Bronchial epithelial cell (primary cell): ENCODE data around the gene BCAS3. TPM values are rescaled to one million over a fixed set of nuclear protein-coding genes. Genes with fewer than 3 reads are reported as not detected.

Experiments
- DNase-seq: peaks from one replicate; pipeline ENCODE4 v3.0.0-alpha.2; 2010; ENCODE audit warnings: low read depth
- FAIRE-seq: peaks from 2 replicates; lab custom pipeline; 2011; peaks lifted over from hg19 to GRCh38; lab: Jason Lieb, UNC
- H3K27me3 ChIP-seq: 2 replicates; pipeline ENCODE4 v1.5.1; 2011; ENCODE audit warnings: low read length; ENCODE audit not compliant: control insufficient read depth, insufficient read depth
- H3K36me3 ChIP-seq: 2 replicates; pipeline ENCODE4 v1.5.1; 2011; ENCODE audit warnings: low read length; ENCODE audit not compliant: control insufficient read depth, insufficient read depth
- H3K4me3 ChIP-seq: 2 replicates; pipeline ENCODE4 v1.5.1; 2011; ENCODE audit warnings: mild to moderate bottlenecking, low read depth, low read length, control low read depth
- total RNA-seq: library from RNA; depleted of rRNA; stranded (reverse); fragments of >200 nt; gene quantifications from 2 replicates; pipeline ENCODE4 v1.2.1, GENCODE V29; 2014
- TF ChIP-seq, protein P1 (sequence below): IDR thresholded peaks from 2 replicates; pipeline ENCODE4 v1.5.1; 2011; ENCODE audit warnings: mild to moderate bottlenecking, moderate library complexity, low read length, control low read depth, inconsistent platforms; ENCODE audit not compliant: insufficient read depth, severe bottlenecking

The BCAS3 gene
- total RNA-seq, 1 donor from 2014 or later = 10.3 TPM

DNA sequence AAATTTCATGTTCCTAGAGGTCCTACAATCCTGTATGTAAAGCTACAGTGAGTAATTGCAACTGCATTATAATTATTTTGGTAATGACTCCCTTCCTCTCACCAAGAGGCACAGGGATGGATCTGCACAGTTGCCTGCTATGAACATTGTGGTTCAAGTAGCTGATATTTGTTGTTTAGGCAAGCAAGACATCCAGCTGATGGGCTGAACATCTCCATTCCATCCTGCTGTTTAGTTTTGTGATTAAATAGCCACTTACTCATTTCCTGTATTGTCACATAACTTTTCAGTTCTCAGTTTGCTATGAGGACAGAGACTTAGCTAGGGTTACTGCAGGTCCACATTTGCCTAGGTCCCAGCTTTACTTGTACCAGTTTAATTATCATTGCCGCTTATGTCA, 540.8 kb downstream of the BCAS3 start:
- Histone ChIP-seq H3K27me3 (no peaks in the 10 kb centered on the region), H3K36me3 (no peaks in the 10 kb centered on the region), H3K4me3 (no peak overlapping the region)
- DNase-seq (peak; percentile 47), FAIRE-seq (no peak)
- TF ChIP-seq, protein P1, sequence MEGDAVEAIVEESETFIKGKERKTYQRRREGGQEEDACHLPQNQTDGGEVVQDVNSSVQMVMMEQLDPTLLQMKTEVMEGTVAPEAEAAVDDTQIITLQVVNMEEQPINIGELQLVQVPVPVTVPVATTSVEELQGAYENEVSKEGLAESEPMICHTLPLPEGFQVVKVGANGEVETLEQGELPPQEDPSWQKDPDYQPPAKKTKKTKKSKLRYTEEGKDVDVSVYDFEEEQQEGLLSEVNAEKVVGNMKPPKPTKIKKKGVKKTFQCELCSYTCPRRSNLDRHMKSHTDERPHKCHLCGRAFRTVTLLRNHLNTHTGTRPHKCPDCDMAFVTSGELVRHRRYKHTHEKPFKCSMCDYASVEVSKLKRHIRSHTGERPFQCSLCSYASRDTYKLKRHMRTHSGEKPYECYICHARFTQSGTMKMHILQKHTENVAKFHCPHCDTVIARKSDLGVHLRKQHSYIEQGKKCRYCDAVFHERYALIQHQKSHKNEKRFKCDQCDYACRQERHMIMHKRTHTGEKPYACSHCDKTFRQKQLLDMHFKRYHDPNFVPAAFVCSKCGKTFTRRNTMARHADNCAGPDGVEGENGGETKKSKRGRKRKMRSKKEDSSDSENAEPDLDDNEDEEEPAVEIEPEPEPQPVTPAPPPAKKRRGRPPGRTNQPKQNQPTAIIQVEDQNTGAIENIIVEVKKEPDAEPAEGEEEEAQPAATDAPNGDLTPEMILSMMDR = no peak

DNA sequence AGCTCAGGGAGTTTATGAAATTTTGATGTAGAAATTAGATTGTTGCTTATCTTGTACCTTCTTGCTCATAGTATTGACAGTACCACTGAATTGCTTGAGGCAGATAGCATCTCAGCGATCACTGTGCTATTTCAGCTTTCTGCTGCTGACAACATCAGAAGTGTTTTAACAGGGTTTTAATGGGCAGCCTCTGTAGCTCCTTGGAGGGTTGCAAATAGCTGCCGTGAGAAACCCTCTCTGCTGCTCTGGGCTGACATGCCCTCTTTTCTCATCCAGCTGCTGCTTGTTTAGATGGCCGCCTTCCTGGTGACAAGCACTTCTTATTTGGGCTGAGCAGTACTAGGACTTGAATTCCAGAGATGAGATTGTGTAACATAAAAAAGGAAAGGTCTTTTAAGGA, 541.8 kb downstream of the BCAS3 start:
- FAIRE-seq (no peak), DNase-seq (no peak)
- Histone ChIP-seq H3K36me3 (no peaks in the 10 kb centered on the region), H3K27me3 (no peaks in the 10 kb centered on the region), H3K4me3 (no peak overlapping the region)
- TF ChIP-seq, protein P1 = no peak

GRCh38 chr17:61221181-61221580, 543.5 kb downstream of the BCAS3 start:
- no peaks in the 10 kb centered on the region for H3K36me3 ChIP-seq
- DNase-seq = no peak
- H3K27me3 ChIP-seq = no peaks in the 10 kb centered on the region
- FAIRE-seq = no peak
- H3K4me3 ChIP-seq = no peak overlapping the region
- TF ChIP-seq, protein P1 = no peak

- TF ChIP-seq, protein P1 = no peak
- no peak for FAIRE-seq
- H3K27me3 ChIP-seq = no peaks in the 10 kb centered on the region
- no peak overlapping the region for H3K4me3 ChIP-seq
- no peaks in the 10 kb centered on the region for H3K36me3 ChIP-seq
- no peak for DNase-seq
Measured at GRCh38 chr17:61221597-61222471, 544.2 kb downstream of the BCAS3 start.

DNA sequence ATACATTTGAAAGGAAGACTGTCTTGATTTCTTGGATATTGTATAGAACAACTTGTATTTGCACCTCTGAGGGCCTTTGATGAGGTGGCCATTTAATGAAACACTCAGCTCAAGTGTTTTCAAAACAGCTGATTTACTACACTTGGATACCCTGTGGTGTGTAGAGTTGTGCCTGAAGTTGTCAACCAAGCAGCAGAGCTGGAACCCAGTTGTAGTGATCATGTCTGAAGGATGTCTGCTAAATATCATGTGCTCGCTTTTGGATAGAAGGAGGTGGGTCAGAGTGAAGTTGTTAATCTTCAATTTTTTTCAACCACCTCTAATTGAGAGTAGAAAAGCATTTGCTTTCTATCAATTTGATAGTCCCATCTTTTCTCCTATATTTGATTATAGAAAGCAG, 546.1 kb downstream of the BCAS3 start:
- Histone ChIP-seq H3K27me3 (no peaks in the 10 kb centered on the region), H3K36me3 (no peaks in the 10 kb centered on the region), H3K4me3 (no peak overlapping the region)
- FAIRE-seq = no peak
- no peak for DNase-seq
- TF ChIP-seq, protein P1 = no peak
